ENCODE results near the gene VIPR2.
A peak's percentile ranks its signal among the peaks of the same experiment; 100 is the strongest.
"Not testable (repeated sequence)": the region's sequence is repeated elsewhere in the genome, so short reads cannot be mapped to it uniquely, and the experiment has no call there.

The VIPR2 gene

GRCh38 chr7:159101661-159102091 lies 43.0 kb downstream of the VIPR2 start:
- not testable (repeated sequence) for DNase-seq

GRCh38 chr7:159101083-159101395 lies 43.6 kb downstream of the VIPR2 start:
- DNase-seq = not testable (repeated sequence)

- not testable (repeated sequence) for DNase-seq
These were observed 44.2 kb downstream of the VIPR2 start for GRCh38 chr7:159100281-159101082.

DNA sequence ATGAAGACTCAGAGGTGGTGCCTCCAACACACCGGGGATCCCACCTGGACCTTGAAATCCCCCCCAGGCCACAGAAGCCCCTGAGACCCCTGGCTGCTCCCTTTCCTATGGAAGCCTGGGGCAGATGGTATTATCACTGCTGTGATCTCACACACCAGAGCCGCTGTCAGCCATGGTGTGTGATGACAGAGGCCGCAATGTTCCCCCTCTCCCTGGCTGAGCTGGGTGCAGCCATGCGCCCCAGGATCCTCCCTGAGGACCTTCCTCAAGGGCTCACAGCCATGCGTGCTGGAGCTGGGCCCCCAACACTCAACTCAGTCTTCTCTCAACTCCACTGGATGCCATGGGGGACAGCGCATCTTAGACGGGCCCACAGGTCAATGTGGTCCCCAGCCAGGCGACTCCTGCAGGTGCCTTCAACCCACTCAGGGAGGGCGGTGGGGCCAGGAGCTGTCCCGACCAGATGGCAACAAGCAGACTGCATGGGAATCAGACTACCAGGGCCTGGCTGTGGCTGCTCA lies 44.9 kb downstream of the VIPR2 start:
- no peak for DNase-seq

GRCh38 chr7:159098811-159099655 lies 45.6 kb downstream of the VIPR2 start:
- no peak for DNase-seq

GRCh38 chr7:159098424-159098786 lies 46.3 kb downstream of the VIPR2 start:
- DNase-seq = no peak

- no peak for DNase-seq
These were observed 46.8 kb downstream of the VIPR2 start for GRCh38 chr7:159097661-159098423.

GRCh38 chr7:159096736-159097581 lies 47.7 kb downstream of the VIPR2 start:
- DNase-seq = no peak

DNA sequence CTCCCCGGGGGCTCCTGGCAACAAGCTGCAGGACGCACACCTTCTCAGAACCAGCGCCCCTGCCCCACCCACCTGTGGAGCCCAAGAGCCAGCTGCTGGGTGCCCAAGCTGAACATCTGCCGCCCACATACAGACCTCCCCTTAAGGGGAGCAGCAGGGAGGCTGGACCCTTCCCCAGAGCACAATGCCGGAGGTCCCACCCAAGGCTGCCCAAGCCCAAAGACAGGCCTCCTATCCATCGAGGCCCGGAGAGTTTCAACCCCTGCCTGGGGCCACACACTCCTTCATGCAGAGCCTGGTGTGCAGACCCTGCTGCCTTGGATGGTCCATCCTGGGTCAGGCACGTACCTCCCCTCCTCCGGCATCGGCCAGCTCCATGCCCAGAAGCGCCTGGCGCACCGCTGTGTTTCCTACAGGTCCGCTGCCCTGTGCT lies 48.7 kb downstream of the VIPR2 start:
- DNase-seq = no peak

GRCh38 chr7:159094919-159095915 lies 49.5 kb downstream of the VIPR2 start:
- no peak for DNase-seq

- DNase-seq = peak; percentile 20
These were observed 50.5 kb downstream of the VIPR2 start for GRCh38 chr7:159094023-159094740.

DNA sequence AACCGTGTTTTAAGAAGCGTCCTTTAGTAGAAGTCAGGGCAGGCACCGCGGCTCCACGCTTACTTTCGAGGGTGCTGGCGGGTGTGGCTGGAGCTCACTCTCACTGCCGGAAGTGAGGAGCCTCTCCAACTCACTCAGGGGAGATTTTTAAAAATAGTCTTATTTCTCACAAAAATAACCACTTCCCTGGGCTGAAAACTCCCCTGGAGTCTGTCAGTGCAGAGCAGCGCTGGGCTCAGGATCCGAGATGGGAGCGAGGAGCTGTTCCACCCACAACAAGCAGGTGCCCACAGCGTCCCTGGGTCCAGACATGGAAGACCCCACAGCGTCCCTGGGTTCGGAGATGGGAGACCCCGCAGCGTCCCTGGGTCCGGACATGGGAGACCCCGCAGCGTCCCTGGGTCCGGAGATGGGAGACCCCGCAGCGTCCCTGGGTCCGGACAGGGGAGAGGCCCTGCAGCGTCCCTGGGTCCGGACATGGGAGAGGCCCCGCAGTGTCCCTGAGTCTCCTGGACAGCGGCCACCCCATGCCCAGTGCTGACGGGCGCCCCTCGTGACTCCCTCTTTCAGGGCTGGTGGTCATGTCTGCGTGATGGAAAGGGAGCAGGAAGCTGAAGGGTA lies 51.2 kb downstream of the VIPR2 start:
- no peak for DNase-seq

GRCh38 chr7:159092701-159093121 lies 52.0 kb downstream of the VIPR2 start:
- no peak for DNase-seq

DNA sequence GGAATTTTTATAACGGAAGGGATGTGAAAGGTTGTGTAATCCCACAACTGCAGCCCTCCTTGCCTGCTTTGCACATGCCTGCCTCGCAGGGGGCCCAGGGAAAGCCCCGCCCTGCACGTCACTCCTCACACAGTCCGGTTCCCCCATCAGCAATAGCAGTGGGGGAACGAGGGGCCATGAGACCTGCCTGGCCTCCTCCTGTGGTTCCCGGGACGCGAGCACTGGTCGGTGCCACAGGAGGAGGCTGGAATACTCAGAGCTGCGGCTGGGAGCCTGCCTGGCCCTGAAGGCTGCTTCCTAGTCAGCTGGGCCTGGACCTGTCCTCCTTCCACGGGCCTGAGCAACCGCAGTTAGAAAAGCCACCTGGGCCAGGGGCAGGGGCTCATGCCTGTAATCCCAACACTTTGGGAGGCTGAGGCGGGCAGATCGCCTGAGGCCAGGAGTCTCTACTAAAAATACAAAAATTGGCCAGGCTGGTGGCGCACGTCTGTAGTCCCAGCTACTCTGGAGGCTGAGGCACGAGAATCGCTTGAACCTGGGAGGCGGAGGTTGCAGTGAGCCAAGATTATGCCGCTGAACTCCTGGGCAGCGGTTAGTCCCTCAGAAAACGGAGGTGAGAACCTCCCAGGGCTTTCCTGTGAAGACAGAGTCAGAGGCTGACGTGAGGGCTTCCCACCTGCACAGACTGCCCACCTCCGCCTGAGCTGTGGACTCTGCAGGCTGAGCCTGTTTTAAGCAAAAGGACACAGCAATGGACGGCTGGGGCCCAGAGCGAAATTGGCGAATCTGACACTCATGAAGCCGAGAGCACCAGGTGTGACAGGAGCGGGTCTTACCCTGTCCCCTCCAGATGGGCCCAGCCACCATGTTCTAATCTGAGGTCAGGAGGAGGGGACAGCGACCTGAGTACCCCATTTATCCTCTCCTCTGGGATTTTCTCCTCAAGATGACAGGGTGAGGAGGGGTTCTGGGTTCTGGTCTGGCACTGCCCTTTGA lies 52.9 kb downstream of the VIPR2 start:
- no peak for DNase-seq

DNA sequence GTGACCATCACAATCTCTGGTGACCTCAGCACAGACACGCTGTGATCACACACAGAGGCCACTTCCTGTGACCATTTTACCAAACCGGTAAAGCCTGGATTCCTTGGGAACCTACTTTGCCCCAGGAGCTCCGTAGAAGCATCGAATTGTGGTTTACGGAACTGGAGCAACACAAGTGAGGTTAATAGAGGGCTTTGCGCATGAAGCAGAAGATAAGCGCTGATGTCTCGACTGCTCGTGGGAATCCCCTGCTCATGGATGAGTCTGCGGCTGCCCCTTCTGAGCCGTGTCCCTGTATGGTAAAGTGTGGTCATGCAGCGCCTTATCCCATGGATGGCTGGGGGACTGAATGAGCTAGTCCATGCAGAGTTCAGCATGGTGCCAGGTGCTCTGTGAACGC lies 53.6 kb downstream of the VIPR2 start:
- no peak for DNase-seq

DNA sequence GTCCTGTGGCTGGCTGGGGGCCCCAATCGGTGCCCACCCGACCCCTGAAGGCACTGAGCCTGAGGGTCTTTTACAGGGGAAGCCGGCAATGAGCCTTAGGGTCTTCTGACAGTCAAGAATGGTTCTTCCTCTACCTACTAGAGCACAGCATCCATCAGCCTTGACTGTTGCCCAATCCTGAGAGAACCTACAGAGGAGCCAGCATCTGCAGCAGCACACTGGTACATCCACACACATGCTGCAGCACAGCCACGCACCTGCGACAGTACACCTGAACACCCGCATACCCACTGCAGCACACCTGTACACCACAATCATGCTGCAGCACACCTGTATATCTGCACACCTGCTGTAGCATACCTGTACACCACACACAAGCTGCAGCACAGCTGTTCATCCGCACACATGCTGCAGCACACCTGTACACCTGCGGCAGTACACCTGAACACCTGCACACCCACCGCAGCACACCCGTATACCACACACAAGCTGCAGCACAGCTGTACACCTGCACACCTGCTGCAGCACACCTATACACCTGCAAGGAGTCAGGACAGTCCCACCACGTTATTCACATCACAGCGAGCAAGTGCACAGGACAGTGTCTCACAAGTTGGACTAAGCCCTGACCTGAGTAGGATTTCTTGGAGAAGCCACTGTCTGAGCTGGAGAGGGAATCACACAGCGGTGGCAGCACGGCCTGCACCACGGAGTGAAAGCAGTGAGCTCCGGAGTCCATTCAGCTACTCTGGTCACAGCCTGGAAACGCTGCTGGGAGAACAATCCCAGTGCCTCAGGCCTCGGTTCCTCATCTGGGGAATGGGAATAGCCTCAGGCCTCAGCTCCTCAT lies 56.4 kb downstream of the VIPR2 start:
- DNase-seq = no peak

- DNase-seq = no peak
These were observed 58.3 kb downstream of the VIPR2 start for GRCh38 chr7:159086301-159086925.
